HG03060 (cell line): Measurements from ENCODE around the gene LRRTM2.

Experiments used
- ATAC-seq: cut with Tn5 transposase; IDR thresholded peaks from one replicate; pipeline ENCODE4 v1.9.1; 2021; ENCODE audit warnings: low read depth, moderate number of reproducible peaks; ENCODE audit not compliant: unreplicated experiment

The LRRTM2 gene

GRCh38 chr5:138884094-138884493 lies 9.0 kb upstream of the LRRTM2 start:
- no peak for ATAC-seq

GRCh38 chr5:138883211-138883610 lies 8.1 kb upstream of the LRRTM2 start:
- no peak for ATAC-seq

- no peak for ATAC-seq
Observed at GRCh38 chr5:138878437-138879235, 3.5 kb upstream of the LRRTM2 start.

- ATAC-seq, result no peak
Observed at GRCh38 chr5:138876811-138877210, 1.7 kb upstream of the LRRTM2 start.

- no peak for ATAC-seq
Observed at GRCh38 chr5:138875946-138876345, 811 bp upstream of the LRRTM2 start.

- no peak for ATAC-seq
Observed at GRCh38 chr5:138875552-138875875, 379 bp upstream of the LRRTM2 start.

- ATAC-seq, result no peak
Observed at GRCh38 chr5:138874241-138874640, 894 bp downstream of the LRRTM2 start.

GRCh38 chr5:138873466-138874221 lies 1.5 kb downstream of the LRRTM2 start:
- no peak for ATAC-seq

- ATAC-seq, result no peak
Observed at GRCh38 chr5:138872841-138873465, 2.2 kb downstream of the LRRTM2 start.

GRCh38 chr5:138870611-138871010 lies 4.5 kb downstream of the LRRTM2 start:
- no peak for ATAC-seq

- ATAC-seq, result no peak
Observed at GRCh38 chr5:138869763-138870500, 5.2 kb downstream of the LRRTM2 start.

GRCh38 chr5:138869038-138869437 lies 6.1 kb downstream of the LRRTM2 start:
- no peak for ATAC-seq

GRCh38 chr5:138867011-138867410 lies 8.1 kb downstream of the LRRTM2 start:
- ATAC-seq, result no peak

- no peak for ATAC-seq
Observed at GRCh38 chr5:138853132-138853531, 22.0 kb downstream of the LRRTM2 start.

GRCh38 chr5:138850865-138851435 lies 24.2 kb downstream of the LRRTM2 start:
- ATAC-seq, result no peak

- no peak for ATAC-seq
Observed at GRCh38 chr5:138849882-138850281, 25.3 kb downstream of the LRRTM2 start.

GRCh38 chr5:138849439-138849838 lies 25.7 kb downstream of the LRRTM2 start:
- ATAC-seq, result no peak

- ATAC-seq, result no peak
Observed at GRCh38 chr5:138844812-138845513, 30.2 kb downstream of the LRRTM2 start.

- no peak for ATAC-seq
Observed at GRCh38 chr5:138844125-138844461, 31.0 kb downstream of the LRRTM2 start.
